GM04504 (cell line): Measurements from ENCODE around the gene LAMA3.

Source experiments
- DNase-seq: peaks from one replicate; pipeline ENCODE4 v3.0.0-alpha.2; 2012; ENCODE audit warnings: low read depth

Gene LAMA3, protein sequence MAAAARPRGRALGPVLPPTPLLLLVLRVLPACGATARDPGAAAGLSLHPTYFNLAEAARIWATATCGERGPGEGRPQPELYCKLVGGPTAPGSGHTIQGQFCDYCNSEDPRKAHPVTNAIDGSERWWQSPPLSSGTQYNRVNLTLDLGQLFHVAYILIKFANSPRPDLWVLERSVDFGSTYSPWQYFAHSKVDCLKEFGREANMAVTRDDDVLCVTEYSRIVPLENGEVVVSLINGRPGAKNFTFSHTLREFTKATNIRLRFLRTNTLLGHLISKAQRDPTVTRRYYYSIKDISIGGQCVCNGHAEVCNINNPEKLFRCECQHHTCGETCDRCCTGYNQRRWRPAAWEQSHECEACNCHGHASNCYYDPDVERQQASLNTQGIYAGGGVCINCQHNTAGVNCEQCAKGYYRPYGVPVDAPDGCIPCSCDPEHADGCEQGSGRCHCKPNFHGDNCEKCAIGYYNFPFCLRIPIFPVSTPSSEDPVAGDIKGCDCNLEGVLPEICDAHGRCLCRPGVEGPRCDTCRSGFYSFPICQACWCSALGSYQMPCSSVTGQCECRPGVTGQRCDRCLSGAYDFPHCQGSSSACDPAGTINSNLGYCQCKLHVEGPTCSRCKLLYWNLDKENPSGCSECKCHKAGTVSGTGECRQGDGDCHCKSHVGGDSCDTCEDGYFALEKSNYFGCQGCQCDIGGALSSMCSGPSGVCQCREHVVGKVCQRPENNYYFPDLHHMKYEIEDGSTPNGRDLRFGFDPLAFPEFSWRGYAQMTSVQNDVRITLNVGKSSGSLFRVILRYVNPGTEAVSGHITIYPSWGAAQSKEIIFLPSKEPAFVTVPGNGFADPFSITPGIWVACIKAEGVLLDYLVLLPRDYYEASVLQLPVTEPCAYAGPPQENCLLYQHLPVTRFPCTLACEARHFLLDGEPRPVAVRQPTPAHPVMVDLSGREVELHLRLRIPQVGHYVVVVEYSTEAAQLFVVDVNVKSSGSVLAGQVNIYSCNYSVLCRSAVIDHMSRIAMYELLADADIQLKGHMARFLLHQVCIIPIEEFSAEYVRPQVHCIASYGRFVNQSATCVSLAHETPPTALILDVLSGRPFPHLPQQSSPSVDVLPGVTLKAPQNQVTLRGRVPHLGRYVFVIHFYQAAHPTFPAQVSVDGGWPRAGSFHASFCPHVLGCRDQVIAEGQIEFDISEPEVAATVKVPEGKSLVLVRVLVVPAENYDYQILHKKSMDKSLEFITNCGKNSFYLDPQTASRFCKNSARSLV (N-terminal part only)

GRCh38 chr18:23689031-23689615, at the start of gene LAMA3:
Gene LAMA3, plus strand, starts transcription at chr18:23689453. Its CDS starts 231 bp downstream, at chr18:23689684.
- DNase-seq = no peak

DNA sequence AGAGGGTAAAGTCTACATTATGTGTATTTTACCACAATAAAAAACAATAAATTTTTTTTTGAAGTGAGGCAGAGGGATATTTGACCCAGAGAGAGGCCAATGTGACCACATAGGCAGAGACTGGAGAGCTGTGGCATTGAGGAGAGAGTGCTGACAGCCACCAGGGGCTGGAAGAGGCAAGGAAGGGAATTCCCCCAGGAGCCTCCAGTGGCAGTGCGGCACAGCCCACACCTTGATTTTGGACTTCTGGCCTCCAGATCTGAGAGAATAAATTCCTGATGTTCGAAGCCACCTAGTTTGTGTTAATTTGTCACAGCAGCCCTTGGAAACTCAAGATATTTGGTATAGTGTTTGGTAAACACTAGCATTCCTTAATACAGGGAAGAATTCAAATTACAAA, 49.2 kb upstream of the LAMA3 start:
- DNase-seq = no peak

DNA sequence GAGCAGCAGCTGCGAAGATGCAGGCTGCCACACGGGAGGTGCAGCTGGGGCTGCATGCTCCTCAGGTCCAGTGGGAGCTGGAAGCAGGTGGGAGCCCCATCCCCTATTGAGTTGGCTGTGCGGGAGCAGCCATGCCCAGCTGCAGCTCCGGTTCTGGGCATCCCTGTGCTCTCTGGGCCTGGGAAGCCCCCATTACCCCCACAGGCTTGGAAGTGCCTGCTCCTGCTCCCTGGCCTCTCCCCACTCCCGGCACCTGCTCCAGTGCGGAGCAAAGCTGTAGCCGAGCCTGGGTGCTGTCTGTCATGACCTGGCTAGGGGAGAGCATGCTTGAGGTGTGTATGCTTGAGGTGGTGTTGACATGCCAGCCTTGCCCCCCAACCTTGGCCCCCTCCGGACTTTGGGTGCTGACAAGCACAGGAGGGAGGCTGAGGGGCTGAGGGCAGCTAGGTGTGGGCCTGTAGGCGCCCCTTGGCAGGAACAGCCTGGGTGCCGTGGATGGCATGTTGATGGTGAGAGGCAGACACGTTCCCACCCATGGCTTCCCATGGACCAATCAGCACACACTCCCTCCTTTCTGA, 48.0 kb upstream of the LAMA3 start:
- no peak for DNase-seq

GRCh38 chr18:23641937-23642666, 47.2 kb upstream of the LAMA3 start:
- no peak for DNase-seq

- no peak for DNase-seq
Observed at GRCh38 chr18:23643815-23644490, 45.3 kb upstream of the LAMA3 start.

DNA sequence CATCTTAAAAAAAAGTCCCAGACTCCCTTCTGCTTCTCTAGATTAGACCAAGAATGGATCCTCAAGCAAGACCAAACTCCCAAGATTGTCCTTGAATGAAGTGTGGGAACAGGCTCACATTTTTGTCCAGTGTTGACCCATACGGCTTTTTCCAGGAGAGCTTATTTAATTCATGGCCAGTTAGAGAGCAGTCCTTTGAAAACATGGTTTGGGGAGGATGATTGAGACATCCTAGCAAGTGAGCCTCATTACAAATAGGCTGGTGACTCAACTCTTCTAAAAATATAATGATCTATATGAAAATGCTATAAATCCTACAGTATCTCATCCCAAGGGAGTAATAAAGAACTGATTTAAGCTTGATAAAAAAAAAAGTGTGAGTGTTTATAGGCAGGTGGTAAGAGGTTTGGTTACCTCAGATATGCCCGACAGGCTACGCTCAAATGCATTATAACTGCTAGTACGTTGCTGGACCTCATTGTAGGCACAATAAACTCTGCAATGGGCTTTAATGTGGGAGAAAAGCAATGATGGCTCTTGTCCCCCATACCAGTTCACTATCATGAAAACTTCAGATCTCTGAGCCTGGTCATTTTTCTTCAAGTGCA, 43.6 kb upstream of the LAMA3 start:
- DNase-seq = no peak

- no peak for DNase-seq
Observed at GRCh38 chr18:23646282-23646681, 43.0 kb upstream of the LAMA3 start.

- DNase-seq = no peak
Observed at GRCh38 chr18:23648456-23648855, 40.8 kb upstream of the LAMA3 start.

GRCh38 chr18:23648940-23649607, 40.2 kb upstream of the LAMA3 start:
- DNase-seq = no peak

DNA sequence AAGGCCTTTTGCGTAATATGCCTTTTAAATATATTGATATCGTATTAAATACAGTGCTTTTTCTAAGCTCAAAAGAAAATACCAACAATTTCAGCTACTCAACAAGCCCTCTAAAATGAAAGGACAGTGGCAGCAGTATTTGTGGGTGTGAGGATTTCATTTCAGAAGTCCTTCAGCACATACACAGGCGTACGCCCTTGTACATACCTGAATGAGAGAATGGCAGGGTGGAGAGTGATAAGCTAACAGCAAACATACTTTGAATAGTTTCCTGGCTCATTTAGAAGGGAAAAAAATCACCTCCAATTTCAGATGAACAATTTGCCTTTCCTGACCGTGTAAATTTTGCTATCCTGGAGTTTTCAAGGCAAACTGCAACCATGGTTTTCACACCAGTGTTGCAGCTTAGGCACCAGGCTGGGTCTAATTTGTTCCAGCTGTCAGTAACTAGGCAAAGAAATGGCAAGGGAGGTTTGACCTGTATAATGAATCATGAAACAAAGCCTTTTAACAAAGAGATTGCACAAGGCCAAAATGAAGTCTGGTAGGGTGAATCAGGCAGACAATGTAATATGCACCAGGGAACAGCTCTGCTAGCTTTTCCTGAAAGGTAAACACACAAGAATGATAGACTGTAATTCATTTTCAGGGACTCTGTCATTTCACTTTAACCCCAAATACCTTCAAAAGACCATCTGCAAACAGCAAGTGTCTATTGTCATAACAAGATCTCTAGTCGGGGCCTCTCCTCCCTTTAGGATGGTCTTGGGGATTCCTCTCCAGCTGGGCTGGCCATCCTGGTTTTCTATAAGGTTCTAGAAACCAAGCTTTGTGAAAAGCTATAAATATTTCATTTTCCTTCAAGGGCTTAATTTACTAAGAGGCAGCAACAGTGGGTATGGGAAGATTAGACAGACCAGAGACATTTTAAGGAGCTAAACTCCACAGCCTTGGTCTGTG, 38.0 kb upstream of the LAMA3 start:
- DNase-seq = peak; percentile 81

DNA sequence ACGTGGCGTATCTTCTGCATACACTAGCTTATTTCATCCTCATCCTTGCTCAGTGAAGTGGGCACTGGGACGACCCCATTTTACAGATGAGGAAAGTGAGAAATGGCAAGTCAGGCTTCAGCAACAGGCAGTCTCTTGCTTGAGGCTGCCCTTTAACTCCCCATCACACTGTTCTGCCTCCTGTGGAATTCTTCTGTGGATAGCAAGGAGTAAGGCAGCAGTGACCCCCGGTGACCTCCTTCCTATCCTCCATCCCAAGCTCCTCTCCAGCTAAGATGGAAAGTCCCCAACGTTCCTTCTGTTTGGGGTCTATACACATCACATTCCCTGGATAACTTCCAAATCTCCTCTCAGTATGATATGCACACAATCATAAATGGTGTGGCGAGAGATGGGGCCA, 37.0 kb upstream of the LAMA3 start:
- DNase-seq = no peak

DNA sequence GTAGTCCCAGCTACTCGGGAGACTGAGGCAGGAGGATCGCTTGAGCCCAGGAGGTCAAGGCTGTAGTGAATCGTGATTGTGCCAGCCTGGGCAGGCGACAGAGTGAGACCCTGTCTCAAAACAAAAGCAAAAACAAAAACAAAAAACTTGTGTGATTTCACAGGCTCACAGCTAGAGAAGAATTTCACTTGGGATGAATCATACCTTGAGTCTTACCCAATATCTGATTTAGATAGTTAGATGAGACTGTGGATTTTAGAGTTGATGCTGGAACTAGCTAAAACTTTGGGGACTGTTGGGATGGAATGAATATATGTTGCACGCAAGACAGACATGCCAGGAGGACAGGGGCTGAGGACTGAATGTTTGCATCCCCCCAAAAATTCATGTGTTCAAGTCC, 31.0 kb upstream of the LAMA3 start:
- DNase-seq = no peak

- no peak for DNase-seq
Observed at GRCh38 chr18:23661735-23662308, 27.4 kb upstream of the LAMA3 start.

DNA sequence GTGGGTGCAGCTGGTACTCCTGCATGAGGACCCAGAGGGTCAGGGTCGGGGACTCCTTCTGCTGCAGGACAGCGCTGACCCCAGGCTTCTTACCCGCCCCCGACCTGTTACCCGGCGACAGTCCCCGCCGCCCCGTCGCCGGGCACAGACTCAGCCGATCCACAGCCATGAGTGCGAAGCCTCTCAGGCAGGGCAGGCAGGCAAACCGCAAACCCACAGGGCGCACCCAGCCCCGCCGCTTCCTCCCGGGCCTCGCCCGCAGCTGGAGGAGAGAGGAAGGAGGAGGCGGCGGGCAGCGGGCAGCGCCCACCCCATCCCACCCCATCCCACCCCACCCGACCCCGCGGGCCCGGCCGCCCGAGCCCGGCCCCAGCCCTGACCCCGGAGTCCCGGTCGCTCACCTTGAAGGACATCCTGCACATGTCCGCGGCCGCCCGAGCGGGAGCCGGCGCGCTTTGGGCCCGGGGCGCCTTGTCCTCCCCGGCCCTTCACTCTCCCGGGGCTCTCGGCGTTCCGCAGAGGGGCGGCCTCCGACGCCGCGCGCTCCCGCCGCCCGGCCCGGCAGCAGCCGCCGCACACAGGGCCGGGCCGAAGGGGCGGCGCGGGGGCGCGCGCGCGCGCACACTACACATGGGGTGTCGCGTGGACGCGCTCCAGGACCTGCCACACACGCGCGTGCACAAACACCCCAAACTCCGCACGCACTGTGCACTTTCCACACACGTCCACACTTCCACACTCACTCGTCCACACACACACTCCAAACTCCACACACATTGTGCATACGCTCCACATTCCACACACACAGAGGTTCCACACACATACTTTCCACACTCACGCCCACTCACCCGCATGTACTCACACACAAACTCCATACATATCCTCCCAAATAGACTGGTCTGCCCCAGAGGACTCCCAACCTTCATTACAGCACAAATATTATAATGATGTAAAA, 26.7 kb upstream of the LAMA3 start, which contains the start of gene ANKRD29:
TSS of gene ANKRD29 (minus strand) at position 603 of the 955 bp plus-strand sequence. CDS start at position 422, 181 bp downstream.
- no peak for DNase-seq

- DNase-seq = no peak
Observed at GRCh38 chr18:23664674-23665073, 24.6 kb upstream of the LAMA3 start.

- no peak for DNase-seq
Observed at GRCh38 chr18:23667114-23667513, 22.1 kb upstream of the LAMA3 start.
